ENCODE measurements around the gene RBM12. TPM values are rescaled to one million over a fixed set of nuclear protein-coding genes. Genes with fewer than 3 reads are reported as not detected.

The RBM12 gene
- total and polyA plus RNA-seq, 2 of the 4 experiments (the other 2 are of a cell fraction) = 44.7 to 65.8 TPM

DNA sequence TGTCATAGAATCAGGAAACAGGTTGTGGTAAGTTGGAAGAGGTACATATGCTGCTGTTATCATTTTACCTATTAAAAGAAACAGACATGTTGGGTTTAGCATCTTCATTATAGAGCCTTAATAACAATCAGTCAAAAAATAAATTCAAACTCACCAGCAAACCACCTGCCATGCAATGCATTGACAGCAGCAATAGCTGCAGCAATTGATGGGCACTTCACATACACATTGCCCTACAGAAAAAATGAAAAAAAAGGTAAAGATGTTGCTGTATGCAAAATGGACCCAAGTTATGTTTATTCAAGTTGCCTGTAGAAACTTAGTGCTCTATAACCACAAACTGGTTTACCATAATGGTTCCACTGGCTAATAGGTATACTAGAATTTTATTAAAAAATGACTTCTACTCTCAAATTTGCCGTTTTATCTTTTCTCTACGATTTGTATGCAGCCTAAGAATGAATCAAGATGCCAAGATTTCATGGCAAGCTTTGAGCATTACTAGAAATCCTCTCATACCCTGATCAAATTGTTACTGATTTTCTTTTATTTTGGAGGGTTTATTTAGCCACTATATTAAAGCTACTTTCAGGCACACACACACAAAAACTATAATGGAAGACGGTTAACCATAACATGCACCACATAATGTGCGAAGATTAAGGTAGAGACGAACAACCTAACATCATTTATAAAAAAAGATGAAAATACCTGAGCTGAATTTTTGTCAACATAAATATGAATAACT lies 40.0 kb upstream of the RBM12 start:
- no peak overlapping the region for H3K27ac ChIP-seq (ENCODE audit: insufficient read depth, low read length)
- intact Hi-C loops (cut with micrococcal nuclease) (loop anchor here (10.0 kb wide), 1 partner anchor 180 kb away; no protein-coding TSS in a partner anchor), in situ Hi-C loops (cut with MboI; ENCODE audit: low sequenced_read_pairs) (no loop called here), dilution Hi-C loops (cut with HindIII; ENCODE audit: low sequenced_read_pairs, unreplicated experiment) (no loop called here)
- H3K56ac ChIP-seq (ENCODE audit: extremely low read depth, insufficient read depth, low read length) = no peak overlapping the region
- ATAC-seq (ENCODE audit: low read depth) (no peak), DNase-seq (no peak)
- H3K9ac ChIP-seq (ENCODE audit: low read depth, low read length) = no peak overlapping the region
- no TSS peak for BruUV-seq (replicated peaks)
- peaks cover 52% of the 10 kb centered on the region for H4K20me1 ChIP-seq (ENCODE audit: insufficient read depth, low read length)
- no peak overlapping the region for H2AK5ac ChIP-seq (ENCODE audit: low read depth, low read length)
- H4K5ac ChIP-seq (ENCODE audit: low read depth, low read length) = no peak overlapping the region
- H3K79me1 ChIP-seq (ENCODE audit: low read depth in 1 of 2, low read length in 2 of 2) = peaks cover 2 to 54% of the 10 kb centered on the region in 2 experiments
- H3K9me1 ChIP-seq (ENCODE audit: insufficient read depth, low read length) = no peaks in the 10 kb centered on the region
- WGBS, 2 experiments (ENCODE audit: extremely low coverage in 2 of 2, insufficient read length in 1 of 2) = no CpG with 5 or more reads among the region's 5 CpGs
- H3K18ac ChIP-seq (ENCODE audit: low read depth, low read length) = no peak overlapping the region
- no peak overlapping the region for H2BK20ac ChIP-seq (ENCODE audit: low read depth, low read length)
- H3K27me3 ChIP-seq (ENCODE audit: control insufficient read depth, insufficient read depth, low read length) = no peaks in the 10 kb centered on the region
- H3K14ac ChIP-seq (replicated peaks; ENCODE audit: low read depth, low read length) = no peak overlapping the region
- no peaks in the 10 kb centered on the region for H3K4me1 ChIP-seq (ENCODE audit: control insufficient read depth, insufficient read depth, low read length)
- CTCF ChIA-PET = no interaction called here
- H2BK15ac ChIP-seq (ENCODE audit: low read depth, low read length) = no peak overlapping the region
- peaks cover 55% of the 10 kb centered on the region for H3K36me3 ChIP-seq (ENCODE audit: control insufficient read depth, insufficient read depth, low read length)
- H3K4ac ChIP-seq (ENCODE audit: low read depth, low read length) = no peak overlapping the region
- no peak overlapping the region for H2BK120ac ChIP-seq (ENCODE audit: low read depth, low read length)
- no peaks in the 10 kb centered on the region for H3K9me3 ChIP-seq (ENCODE audit: control insufficient read depth, insufficient read depth, low read length)
- POLR2A ChIA-PET (ENCODE audit: unreplicated experiment) = no interaction called here
- no peak overlapping the region for H4K91ac ChIP-seq (ENCODE audit: insufficient read depth, low read depth, low read length)
- H2AK9ac ChIP-seq (replicated peaks; ENCODE audit: low read depth, low read length, poor library complexity) = no peak overlapping the region
- no peak overlapping the region for H4K8ac ChIP-seq (ENCODE audit: low read depth in 2 of 2, low read length in 2 of 2)
- H3K23ac ChIP-seq (ENCODE audit: low read depth, low read length) = no peak overlapping the region
- H2BK5ac ChIP-seq (ENCODE audit: low read depth, low read length, poor library complexity, severe bottlenecking) = no peak overlapping the region
- H3K4me3 ChIP-seq (ENCODE audit: insufficient read depth, low read depth, low read length) = no peak overlapping the region
- H3K4me2 ChIP-seq (ENCODE audit: low read depth, low read length) = no peak overlapping the region
- no peak overlapping the region for H2AFZ ChIP-seq (replicated peaks; ENCODE audit: low read length, poor library complexity)
- TF ChIP-seq, protein P1, sequence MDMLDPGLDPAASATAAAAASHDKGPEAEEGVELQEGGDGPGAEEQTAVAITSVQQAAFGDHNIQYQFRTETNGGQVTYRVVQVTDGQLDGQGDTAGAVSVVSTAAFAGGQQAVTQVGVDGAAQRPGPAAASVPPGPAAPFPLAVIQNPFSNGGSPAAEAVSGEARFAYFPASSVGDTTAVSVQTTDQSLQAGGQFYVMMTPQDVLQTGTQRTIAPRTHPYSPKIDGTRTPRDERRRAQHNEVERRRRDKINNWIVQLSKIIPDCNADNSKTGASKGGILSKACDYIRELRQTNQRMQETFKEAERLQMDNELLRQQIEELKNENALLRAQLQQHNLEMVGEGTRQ (IDR thresholded peaks at IDR 0.05; ENCODE audit: low read depth, low read length) = no peak
- TF ChIP-seq, protein P2, sequence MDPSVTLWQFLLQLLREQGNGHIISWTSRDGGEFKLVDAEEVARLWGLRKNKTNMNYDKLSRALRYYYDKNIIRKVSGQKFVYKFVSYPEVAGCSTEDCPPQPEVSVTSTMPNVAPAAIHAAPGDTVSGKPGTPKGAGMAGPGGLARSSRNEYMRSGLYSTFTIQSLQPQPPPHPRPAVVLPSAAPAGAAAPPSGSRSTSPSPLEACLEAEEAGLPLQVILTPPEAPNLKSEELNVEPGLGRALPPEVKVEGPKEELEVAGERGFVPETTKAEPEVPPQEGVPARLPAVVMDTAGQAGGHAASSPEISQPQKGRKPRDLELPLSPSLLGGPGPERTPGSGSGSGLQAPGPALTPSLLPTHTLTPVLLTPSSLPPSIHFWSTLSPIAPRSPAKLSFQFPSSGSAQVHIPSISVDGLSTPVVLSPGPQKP (IDR thresholded peaks at IDR 0.05; ENCODE audit: borderline replicate concordance, low read depth, low read length) = no peak
- TF ChIP-seq RAD21 (IDR thresholded peaks at IDR 0.05; ENCODE audit: low read length) = no peak

Measured in IMR-90 (cell line).